Nephron progenitor cell (in vitro differentiated cells): Measurements from ENCODE around the gene LRRC1.
"Not testable (repeated sequence)": the region's sequence is repeated elsewhere in the genome, so short reads cannot be mapped to it uniquely, and the experiment has no call there.

Experiments used
- DNase-seq: peaks from one replicate; pipeline ENCODE4 v3.0.0; 2021
- H3K27ac Mint-ChIP-seq: 2 replicates; pipeline ENCODE4 v1.8.0; 2021; ENCODE audit warnings: mild to moderate bottlenecking, moderate library complexity, mixed read lengths
- H3K27me3 Mint-ChIP-seq: 2 replicates; pipeline ENCODE4 v1.8.0; 2021; ENCODE audit warnings: mild to moderate bottlenecking, low read depth, mixed read lengths; ENCODE audit not compliant: poor library complexity
- H3K36me3 Mint-ChIP-seq: 2 replicates; pipeline ENCODE4 v1.8.0; 2021; ENCODE audit warnings: low read depth, mixed read lengths
- H3K4me1 Mint-ChIP-seq: 2 replicates; pipeline ENCODE4 v1.8.0; 2021; ENCODE audit warnings: mixed read lengths
- H3K4me3 Mint-ChIP-seq: 2 replicates; pipeline ENCODE4 v1.8.0; 2021; ENCODE audit warnings: mild to moderate bottlenecking, moderate library complexity, mixed read lengths
- H3K9me3 Mint-ChIP-seq: 2 replicates; pipeline ENCODE4 v1.8.0; 2021; ENCODE audit warnings: mild to moderate bottlenecking, moderate library complexity, mixed read lengths
- TF ChIP-seq, protein P1 (sequence below): fragments of 200-600 bp; sonication (generic); IDR thresholded peaks from 2 replicates; pipeline ENCODE4 v1.5.0; 2021; ENCODE audit warnings: antibody characterized with exemption

The LRRC1 gene

DNA sequence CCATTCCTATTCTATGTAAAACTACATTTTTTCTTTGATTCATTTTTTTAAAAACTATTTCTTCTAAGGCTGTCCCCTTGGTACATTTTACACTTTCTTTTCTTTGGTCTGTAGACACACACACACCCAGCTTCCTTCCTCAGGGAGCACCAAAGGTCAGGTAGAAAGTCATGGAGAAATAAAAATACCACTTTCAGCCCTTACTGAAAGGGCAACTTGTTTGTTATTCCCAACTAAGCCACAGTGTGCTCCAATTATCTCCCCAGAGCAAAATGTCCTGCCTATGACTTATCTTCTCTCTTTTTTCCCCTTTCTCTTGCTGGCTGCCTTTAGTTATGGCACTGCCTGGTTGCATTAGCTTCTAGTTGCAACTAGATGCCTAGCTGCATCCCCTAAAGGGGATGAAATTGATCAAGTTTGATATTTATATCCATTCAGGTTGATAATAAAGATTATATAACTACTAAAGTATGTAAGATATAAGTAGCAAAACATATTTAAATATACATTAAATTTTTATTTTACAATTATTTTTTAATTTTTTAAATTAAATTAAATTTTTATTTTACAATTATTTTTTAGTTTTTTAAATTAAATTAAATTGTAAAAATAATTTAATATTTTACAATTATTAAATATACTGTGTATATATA lies 21.6 kb upstream of the LRRC1 start:
- no peak for DNase-seq
- H3K27me3 Mint-ChIP-seq, result no peaks in the 10 kb centered on the region

DNA sequence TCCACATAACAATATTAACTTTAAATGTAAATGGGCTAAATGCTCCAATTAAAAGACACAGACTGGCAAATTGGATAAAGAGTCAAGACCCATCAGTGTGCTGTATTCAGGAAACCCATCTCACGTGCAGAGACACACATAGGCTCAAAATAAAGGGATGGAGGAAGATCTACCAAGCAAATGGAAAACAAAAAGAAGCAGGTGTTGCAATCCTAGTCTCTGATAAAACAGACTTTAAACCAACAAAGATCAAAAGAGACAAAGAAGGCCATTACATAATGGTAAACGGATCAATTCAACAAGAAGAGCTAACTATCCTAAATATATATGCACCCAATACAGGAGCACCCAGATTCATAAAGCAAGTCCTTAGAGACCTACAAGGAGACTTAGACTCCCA lies 18.7 kb upstream of the LRRC1 start:
- H3K27ac Mint-ChIP-seq, H3K27me3 Mint-ChIP-seq, H3K4me3 Mint-ChIP-seq, H3K4me1 Mint-ChIP-seq, DNase-seq: not testable (repeated sequence)
- Mint-ChIP-seq H3K36me3 (peaks cover 18% of the 10 kb centered on the region), H3K9me3 (peaks cover 40% of the 10 kb centered on the region)

More for the DNA sequence above, 21.6 kb upstream of the LRRC1 start:
- Mint-ChIP-seq H3K9me3 (peaks cover 30% of the 10 kb centered on the region), H3K4me1 (no peaks in the 10 kb centered on the region), H3K4me3 (no peak overlapping the region), H3K36me3 (peaks cover 12% of the 10 kb centered on the region), H3K27ac (no peak overlapping the region)
- TF ChIP-seq, protein P1, sequence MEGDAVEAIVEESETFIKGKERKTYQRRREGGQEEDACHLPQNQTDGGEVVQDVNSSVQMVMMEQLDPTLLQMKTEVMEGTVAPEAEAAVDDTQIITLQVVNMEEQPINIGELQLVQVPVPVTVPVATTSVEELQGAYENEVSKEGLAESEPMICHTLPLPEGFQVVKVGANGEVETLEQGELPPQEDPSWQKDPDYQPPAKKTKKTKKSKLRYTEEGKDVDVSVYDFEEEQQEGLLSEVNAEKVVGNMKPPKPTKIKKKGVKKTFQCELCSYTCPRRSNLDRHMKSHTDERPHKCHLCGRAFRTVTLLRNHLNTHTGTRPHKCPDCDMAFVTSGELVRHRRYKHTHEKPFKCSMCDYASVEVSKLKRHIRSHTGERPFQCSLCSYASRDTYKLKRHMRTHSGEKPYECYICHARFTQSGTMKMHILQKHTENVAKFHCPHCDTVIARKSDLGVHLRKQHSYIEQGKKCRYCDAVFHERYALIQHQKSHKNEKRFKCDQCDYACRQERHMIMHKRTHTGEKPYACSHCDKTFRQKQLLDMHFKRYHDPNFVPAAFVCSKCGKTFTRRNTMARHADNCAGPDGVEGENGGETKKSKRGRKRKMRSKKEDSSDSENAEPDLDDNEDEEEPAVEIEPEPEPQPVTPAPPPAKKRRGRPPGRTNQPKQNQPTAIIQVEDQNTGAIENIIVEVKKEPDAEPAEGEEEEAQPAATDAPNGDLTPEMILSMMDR, result no peak

DNA sequence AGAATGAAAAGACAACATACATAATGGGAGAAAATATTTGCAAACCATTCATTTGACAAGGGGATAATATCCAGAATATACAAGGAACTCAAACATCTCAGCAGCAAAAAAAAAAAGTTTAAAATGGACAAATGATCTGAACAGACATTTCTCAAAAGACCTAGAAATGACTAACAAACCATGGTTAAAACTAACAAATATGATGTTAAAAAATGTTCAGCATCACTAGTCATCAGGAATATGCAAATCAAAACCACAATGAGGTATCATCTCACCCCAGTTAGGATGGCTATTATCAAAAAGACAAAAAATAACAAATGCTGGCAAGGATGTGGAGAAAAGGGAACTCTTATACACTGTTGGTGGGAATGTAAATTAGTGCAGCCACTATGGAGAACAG lies 9.8 kb upstream of the LRRC1 start:
- not testable (repeated sequence) for H3K4me1 Mint-ChIP-seq, H3K4me3 Mint-ChIP-seq, H3K27ac Mint-ChIP-seq, DNase-seq
- peaks cover 53% of the 10 kb centered on the region for H3K9me3 Mint-ChIP-seq
- peaks cover 23% of the 10 kb centered on the region for H3K36me3 Mint-ChIP-seq
- peaks cover 11% of the 10 kb centered on the region for H3K27me3 Mint-ChIP-seq

DNA sequence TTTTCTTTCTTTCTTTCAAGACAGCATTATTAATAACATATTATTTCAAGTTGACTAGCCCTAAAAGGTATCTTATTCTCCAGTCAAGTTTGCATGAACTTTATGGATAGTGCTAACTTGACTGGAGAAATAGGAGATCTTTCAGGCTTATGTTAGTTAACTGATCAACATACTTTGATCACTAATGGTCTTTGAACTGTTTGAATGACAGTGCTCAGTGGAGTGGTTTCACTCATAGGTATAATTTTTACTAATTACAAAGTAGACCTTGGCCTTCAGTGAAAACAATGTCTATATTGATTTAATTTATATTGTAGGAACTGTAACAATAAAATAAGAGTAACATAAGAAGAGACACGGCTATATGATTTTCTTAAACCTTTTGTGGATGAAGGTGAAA lies 8.0 kb upstream of the LRRC1 start:
- TF ChIP-seq, protein P1, result no peak
- Mint-ChIP-seq H3K36me3 (peaks cover 22% of the 10 kb centered on the region), H3K9me3 (peaks cover 55% of the 10 kb centered on the region), H3K27me3 (peaks cover 11% of the 10 kb centered on the region), H3K4me3 (no peak overlapping the region), H3K4me1 (no peaks in the 10 kb centered on the region), H3K27ac (no peak overlapping the region)
- DNase-seq, result no peak

DNA sequence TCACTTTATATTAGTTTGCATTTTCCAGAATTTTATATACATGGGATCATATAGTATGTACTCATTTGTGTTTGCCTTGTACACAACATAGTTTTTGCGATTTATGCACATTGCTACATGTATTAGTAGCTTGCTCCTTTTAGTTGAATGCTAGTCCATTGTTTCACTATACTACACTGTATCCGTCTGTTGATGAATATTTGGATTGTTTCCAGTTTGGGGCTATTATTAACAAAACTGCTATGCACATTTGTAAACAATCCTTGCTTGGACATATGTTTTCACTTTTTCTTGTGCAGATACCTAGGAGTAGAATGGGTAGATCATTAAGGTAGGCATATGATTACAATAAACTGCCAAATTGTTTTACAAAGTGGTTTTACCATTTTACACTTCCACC lies 3.9 kb upstream of the LRRC1 start:
- H3K27ac Mint-ChIP-seq, result no peak overlapping the region
- peaks cover 15% of the 10 kb centered on the region for H3K36me3 Mint-ChIP-seq
- TF ChIP-seq, protein P1, result no peak
- H3K4me3 Mint-ChIP-seq, result no peak overlapping the region
- peaks cover 37% of the 10 kb centered on the region for H3K9me3 Mint-ChIP-seq
- DNase-seq, result no peak
- peaks cover 32% of the 10 kb centered on the region for H3K27me3 Mint-ChIP-seq
- peaks cover 24% of the 10 kb centered on the region for H3K4me1 Mint-ChIP-seq

DNA sequence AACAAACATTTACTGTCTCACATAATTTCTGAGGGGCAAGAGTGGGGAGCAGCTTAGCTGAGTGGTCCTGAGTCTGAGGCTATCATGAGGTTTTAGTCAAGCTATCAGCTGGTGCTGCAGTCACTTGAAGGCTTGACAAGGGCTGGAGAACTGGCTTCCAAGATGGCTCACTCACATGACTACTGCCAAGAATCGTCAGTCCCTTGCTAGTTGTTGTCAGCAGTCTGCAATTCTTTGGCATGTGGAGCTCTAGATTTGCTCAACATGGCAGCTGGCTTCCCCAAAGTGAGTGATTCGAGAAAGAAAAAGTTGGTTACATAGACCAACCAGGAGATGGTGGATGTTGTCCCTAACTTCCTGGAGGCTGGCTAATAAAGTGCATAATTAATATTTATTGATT lies 2.8 kb upstream of the LRRC1 start:
- Mint-ChIP-seq H3K4me1 (peaks cover 33% of the 10 kb centered on the region), H3K27ac (no peak overlapping the region), H3K9me3 (peaks cover 37% of the 10 kb centered on the region), H3K36me3 (peaks cover 15% of the 10 kb centered on the region), H3K27me3 (peaks cover 43% of the 10 kb centered on the region), H3K4me3 (no peak overlapping the region)
- TF ChIP-seq, protein P1, result no peak
- DNase-seq, result no peak

DNA sequence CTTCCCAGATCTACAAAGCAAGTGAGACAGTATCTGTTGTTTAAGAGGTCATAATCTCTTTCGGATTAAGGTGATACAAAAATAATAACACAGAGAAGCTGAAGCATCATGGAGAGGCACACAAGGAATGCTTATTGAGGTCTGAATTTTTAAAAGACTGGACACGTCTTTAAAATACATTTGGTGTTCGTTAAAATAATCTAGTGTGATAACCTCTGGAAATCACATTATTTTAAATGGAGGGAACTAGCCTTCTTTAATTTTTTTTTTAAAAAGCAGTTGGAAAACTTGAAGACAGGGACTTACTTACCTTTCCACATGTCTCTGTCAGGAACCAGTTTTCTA lies 1.9 kb upstream of the LRRC1 start:
- H3K27ac Mint-ChIP-seq, result no peak overlapping the region

More for the DNA sequence above, 1.9 kb upstream of the LRRC1 start:
- Mint-ChIP-seq H3K9me3 (peaks cover 32% of the 10 kb centered on the region), H3K27me3 (peaks cover 51% of the 10 kb centered on the region), H3K4me3 (peak overlapping the region; percentile 99), H3K36me3 (peaks cover 15% of the 10 kb centered on the region), H3K4me1 (peaks cover 38% of the 10 kb centered on the region)
- DNase-seq, result no peak
- TF ChIP-seq, protein P1, result no peak
